B cell (primary cell): ENCODE measurements around the gene NFATC2. TPM values are rescaled to one million over a fixed set of nuclear protein-coding genes. Genes with fewer than 3 reads are reported as not detected.

ENCODE experiments used
- ATAC-seq: fragments of 200-7000 bp; cut with Tn5 transposase; one replicate; pipeline ENCODE4 v1.10.0; 2021; ENCODE audit warnings: low read depth, mild to moderate bottlenecking, moderate number of reproducible peaks, moderate library complexity
- CTCF ChIA-PET: fragments of 350-600 bp; sonication (Branson Sonifier 250); formaldehyde crosslinking; loops from one replicate; lab custom pipeline; 2021; ENCODE audit warnings: antibody characterized with exemption, inconsistent platforms; lab: Charles Lee
- POLR2A ChIA-PET: fragments of 350-600 bp; sonication (Branson Sonifier 250); formaldehyde crosslinking; loops from one replicate; lab custom pipeline; 2021; ENCODE audit warnings: antibody characterized with exemption; lab: Charles Lee
- DNase-seq: peaks from one replicate; pipeline ENCODE4 v3.0.0; 2013
- H2AFZ ChIP-seq: 2 replicates; pipeline ENCODE4 v1.6.1; 2012; ENCODE audit warnings: mild to moderate bottlenecking, low read depth, low read length; ENCODE audit not compliant: insufficient read depth, poor library complexity, severe bottlenecking
- H3K27ac ChIP-seq, 2 donors: 1 replicate in 1 of 2; 2 replicates in 1 of 2; pipeline ENCODE4 v1.5.1; 2012 to 2013; ENCODE audit warnings: low read length in 2 of 2, mild to moderate bottlenecking in 2 of 2, moderate library complexity in 1 of 2
- H3K27me3 ChIP-seq, 4 experiments: fragments of 200-600 bp in 1 of 4; sonication (generic) in 1 of 4; replicated peaks in 1 of 4; 1 replicate in 2 of 4; 2 replicates in 2 of 4; pipeline versions ENCODE4 v1.6.1 to v1.7.0; 2013 to 2016; ENCODE audit warnings: low read length in 3 of 4, mild to moderate bottlenecking in 2 of 4, mixed read lengths in 1 of 4, moderate library complexity in 1 of 4; ENCODE audit not compliant: insufficient read depth in 4 of 4, control insufficient read depth in 3 of 4; ENCODE audit errors: control extremely low read depth in 1 of 4
- H3K36me3 ChIP-seq, 2 experiments: replicated peaks in 1 of 2; 1 replicate in 1 of 2; 2 replicates in 1 of 2; pipeline versions ENCODE4 v1.6.1 to v1.7.1; 2013; ENCODE audit warnings: low read length in 1 of 2; ENCODE audit not compliant: insufficient read depth in 2 of 2, control insufficient read depth in 1 of 2; ENCODE audit errors: control extremely low read depth in 1 of 2, extremely low read depth in 1 of 2
- H3K4me1 ChIP-seq, 2 donors: fragments of 200-600 bp in 1 of 2; sonication (generic) in 1 of 2; 1 replicate in 1 of 2; 2 replicates in 1 of 2; pipeline versions ENCODE4 v1.5.1 to v1.6.1; 2013 to 2017; ENCODE audit warnings: low read length in 2 of 2; ENCODE audit not compliant: control insufficient read depth in 2 of 2, insufficient read depth in 2 of 2
- H3K4me2 ChIP-seq: replicated peaks from 2 replicates; pipeline ENCODE3; 2012; ENCODE audit warnings: mild to moderate bottlenecking, low read depth, low read length; ENCODE audit not compliant: poor library complexity, severe bottlenecking
- H3K4me3 ChIP-seq, 5 experiments: fragments of 200-600 bp in 1 of 5; sonication (generic) in 1 of 5; 1 replicate in 3 of 5; 2 replicates in 2 of 5; pipeline versions ENCODE4 v1.5.1 to v1.7.0; 2011 to 2016; ENCODE audit warnings: low read length in 4 of 5, mild to moderate bottlenecking in 4 of 5, low read depth in 2 of 5, control low read depth in 1 of 5, moderate library complexity in 1 of 5; ENCODE audit not compliant: insufficient read depth in 1 of 5; ENCODE audit errors: control extremely low read depth in 1 of 5, extremely low read depth in 1 of 5
- H3K79me2 ChIP-seq: fragments of 200-600 bp; sonication (generic); one replicate; pipeline ENCODE4 v1.6.0; 2016; ENCODE audit warnings: low read length; ENCODE audit not compliant: control insufficient read depth, insufficient read depth
- H3K9ac ChIP-seq: fragments of 200-600 bp; sonication (generic); 2 replicates; pipeline ENCODE4 v1.6.1; 2017; ENCODE audit warnings: mild to moderate bottlenecking, low read length, moderate library complexity
- H3K9me3 ChIP-seq, 3 donors: one replicate each; pipeline versions ENCODE4 v1.6.1 to v1.7.1; 2013; ENCODE audit warnings: low read length in 2 of 3; ENCODE audit not compliant: control insufficient read depth in 2 of 3, insufficient read depth in 1 of 3; ENCODE audit errors: control extremely low read depth in 1 of 3
- H4K20me1 ChIP-seq: 2 replicates; pipeline ENCODE4 v1.6.0; 2012; ENCODE audit warnings: mild to moderate bottlenecking, low read length; ENCODE audit not compliant: insufficient read depth, control insufficient read depth, poor library complexity, severe bottlenecking
- H3K27ac Mint-ChIP-seq: one replicate; pipeline ENCODE4 v1.8.0; 2021; ENCODE audit warnings: mixed read lengths
- H3K27me3 Mint-ChIP-seq: one replicate; pipeline ENCODE4 v1.8.0; 2021; ENCODE audit warnings: mixed read lengths
- H3K4me1 Mint-ChIP-seq: one replicate; pipeline ENCODE4 v1.8.0; 2021; ENCODE audit warnings: mixed read lengths
- H3K4me3 Mint-ChIP-seq: one replicate; pipeline ENCODE4 v1.8.0; 2021; ENCODE audit warnings: mixed read lengths
- H3K9me3 Mint-ChIP-seq: one replicate; pipeline ENCODE4 v1.8.0; 2022; ENCODE audit warnings: mixed read lengths; ENCODE audit not compliant: insufficient read depth
- CTCF ChIP-seq: fragments of 200-600 bp; IDR thresholded peaks from one replicate; pipeline ENCODE4 v1.8.0; 2022; ENCODE audit warnings: antibody characterized with exemption, mild to moderate bottlenecking
- EZH2 ChIP-seq: IDR thresholded peaks from 2 replicates; pipeline ENCODE4 v1.6.1; 2012; ENCODE audit warnings: borderline replicate concordance, low read depth, mild to moderate bottlenecking, moderate library complexity, low read length; ENCODE audit not compliant: insufficient read depth, poor library complexity, severe bottlenecking
- WGBS: methylation state at CpG from one replicate; pipeline ENCODE4 v1.1.5; 2013; ENCODE audit warnings: missing lambda C conversion rate; ENCODE audit not compliant: insufficient coverage; 5-methylcytosine and 5-hydroxymethylcytosine counted together
- intact Hi-C: fragments of 100-400 bp; cut with micrococcal nuclease; formaldehyde crosslinking; loops from one replicate; pipeline ENCODE4 v1.10.0; 2022
- polyA plus RNA-seq: library from polyadenylated mRNA; depleted of rRNA; stranded (reverse); fragments of >200 nt; gene quantifications from 2 replicates; pipeline ENCODE4 v1.2.3, GENCODE V29; 2012
- total RNA-seq, 2 donors: library from RNA; stranded (reverse); fragments of 120-200 nt in 1 of 2; gene quantifications; 1 replicate in 1 of 2; 2 replicates in 1 of 2; pipeline versions ENCODE4 v1.2.3 to v1.2.4, GENCODE V29; 2013 to 2022

Gene NFATC2
- total and polyA plus RNA-seq, 2 donors (not counting 1 experiment from before 2014, with no cell fraction given) = 10.1 to 38.0 TPM

- intact Hi-C loops = no loop called here
- H3K36me3 ChIP-seq = peaks cover 0 to 47% of the 10 kb centered on the region in 2 experiments
- H3K4me2 ChIP-seq = no peak overlapping the region
- no peak for ATAC-seq
- H3K27me3 ChIP-seq = no peaks in the 10 kb centered on the region
- no peaks in the 10 kb centered on the region for H3K9me3 Mint-ChIP-seq
- no peak overlapping the region for H3K4me3 Mint-ChIP-seq
- H3K9ac ChIP-seq = no peak overlapping the region
- peaks cover 67% of the 10 kb centered on the region for H4K20me1 ChIP-seq
- no peaks in the 10 kb centered on the region for H3K9me3 ChIP-seq
- CTCF ChIA-PET = no interaction called here
- peaks cover 10 to 19% of the 10 kb centered on the region in 2 donors for H3K4me1 ChIP-seq
- no peak overlapping the region for H3K27ac ChIP-seq
- H2AFZ ChIP-seq = no peak overlapping the region
- H3K79me2 ChIP-seq = peaks cover 97% of the 10 kb centered on the region
- no peaks in the 10 kb centered on the region for H3K27me3 Mint-ChIP-seq
- H3K27ac Mint-ChIP-seq = no peak overlapping the region
- no peak overlapping the region for H3K4me3 ChIP-seq
- TF ChIP-seq CTCF (no peak), EZH2 (no peak)
- POLR2A ChIA-PET = no interaction called here
- 86% methylated on average over 16 of the region's 16 CpGs for WGBS
- DNase-seq = no peak
- peaks cover 37% of the 10 kb centered on the region for H3K4me1 Mint-ChIP-seq
These were observed 58.2 kb downstream of the NFATC2 start for GRCh38 chr20:51484141-51484815.

- H2AFZ ChIP-seq = no peak overlapping the region
- no peak overlapping the region for H3K4me3 Mint-ChIP-seq
- peaks cover 97% of the 10 kb centered on the region for H3K79me2 ChIP-seq
- no peak overlapping the region for H3K27ac ChIP-seq
- CTCF ChIA-PET = interaction anchor here (0.9 to 1.0 kb wide), 2 partner anchors 13 to 898 kb away, joined by 3 read pairs; no protein-coding TSS in a partner anchor
- H3K27me3 ChIP-seq = no peaks in the 10 kb centered on the region
- peaks cover 65% of the 10 kb centered on the region for H4K20me1 ChIP-seq
- ATAC-seq (no peak), DNase-seq (no peak)
- no peak overlapping the region for H3K4me2 ChIP-seq
- POLR2A ChIA-PET = no interaction called here
- H3K9ac ChIP-seq = no peak overlapping the region
- H3K4me1 Mint-ChIP-seq = peaks cover 45% of the 10 kb centered on the region
- WGBS = 100% methylated on average over 9 of the region's 15 CpGs
- no peaks in the 10 kb centered on the region for H3K27me3 Mint-ChIP-seq
- no peak overlapping the region for H3K4me3 ChIP-seq
- intact Hi-C loops = no loop called here
- no peaks in the 10 kb centered on the region for H3K9me3 ChIP-seq
- H3K36me3 ChIP-seq = peaks cover 0 to 51% of the 10 kb centered on the region in 2 experiments
- peaks cover 10 to 19% of the 10 kb centered on the region in 2 donors for H3K4me1 ChIP-seq
- no peaks in the 10 kb centered on the region for H3K9me3 Mint-ChIP-seq
- H3K27ac Mint-ChIP-seq = no peak overlapping the region
- TF ChIP-seq CTCF (no peak), EZH2 (no peak)
These were observed 59.6 kb downstream of the NFATC2 start for GRCh38 chr20:51482836-51483473.
